RPMI7951 (cell line): ENCODE measurements around the gene ARL13A. TPM values are rescaled to one million over a fixed set of nuclear protein-coding genes. Genes with fewer than 3 reads are reported as not detected.
"Not testable (repeated sequence)": the region's sequence is repeated elsewhere in the genome, so short reads cannot be mapped to it uniquely, and the experiment has no call there.

Experiments used
- DNase-seq: peaks from one replicate; pipeline ENCODE4 v3.0.0-alpha.2; 2012; ENCODE audit warnings: low read depth
- total RNA-seq: library from RNA; depleted of rRNA; stranded (reverse); fragments of >200 nt; shearing (Covaris generic); gene quantifications from 2 replicates; pipeline ENCODE4 v1.2.3, GENCODE V29; 2014; rRNA removed

Gene ARL13A
- total RNA-seq, 1 experiment from 2014 or later: not detected

GRCh38 chrX:100990139-100990538 lies 20.6 kb downstream of the ARL13A start:
- no peak for DNase-seq

DNA sequence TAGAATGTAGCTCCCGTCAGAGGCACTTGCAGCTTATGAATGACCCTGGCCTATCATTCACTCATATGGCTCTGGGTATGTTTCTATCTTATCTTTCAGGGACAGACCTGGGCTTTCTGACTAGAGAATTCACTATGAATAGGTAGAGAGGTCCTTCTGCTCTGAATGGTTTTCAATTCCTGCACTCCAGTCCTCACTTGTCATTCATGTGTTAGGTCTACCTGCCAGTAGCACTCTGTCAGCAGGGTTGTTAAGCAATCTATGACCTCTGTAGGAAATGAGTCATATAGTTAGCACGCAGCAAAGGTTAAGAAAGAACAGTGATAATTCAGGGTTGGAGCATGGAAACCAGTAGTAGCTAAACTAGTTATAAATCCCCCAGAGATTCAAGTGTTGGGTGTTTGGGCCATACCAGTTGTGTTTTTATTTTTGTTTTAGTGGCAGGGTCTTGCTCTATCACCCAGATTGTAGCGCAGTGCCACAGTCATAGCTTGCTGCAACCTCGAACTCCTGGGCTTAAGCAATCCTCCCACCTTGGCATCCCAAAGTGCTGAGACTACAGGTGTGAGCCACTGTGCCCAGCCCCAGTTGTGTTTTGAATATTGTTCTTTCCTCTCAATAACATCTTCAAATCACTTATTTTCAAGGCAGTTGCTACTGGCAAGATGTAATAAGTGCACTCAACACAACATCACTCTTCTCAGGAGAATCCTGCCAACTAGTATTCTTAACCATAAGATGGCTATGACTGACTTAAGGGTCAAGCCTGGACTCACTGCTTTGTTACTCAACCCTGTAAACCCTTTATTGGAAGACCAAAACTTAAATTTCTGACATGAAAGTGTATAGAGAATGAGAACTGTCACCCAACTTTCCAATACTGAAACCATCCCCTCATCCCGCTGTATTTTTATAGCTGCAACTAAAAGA lies 25.1 kb downstream of the ARL13A start:
- DNase-seq: peak; percentile 67

GRCh38 chrX:100995469-100995868 lies 26.0 kb downstream of the ARL13A start:
- peak; percentile 89 for DNase-seq

DNA sequence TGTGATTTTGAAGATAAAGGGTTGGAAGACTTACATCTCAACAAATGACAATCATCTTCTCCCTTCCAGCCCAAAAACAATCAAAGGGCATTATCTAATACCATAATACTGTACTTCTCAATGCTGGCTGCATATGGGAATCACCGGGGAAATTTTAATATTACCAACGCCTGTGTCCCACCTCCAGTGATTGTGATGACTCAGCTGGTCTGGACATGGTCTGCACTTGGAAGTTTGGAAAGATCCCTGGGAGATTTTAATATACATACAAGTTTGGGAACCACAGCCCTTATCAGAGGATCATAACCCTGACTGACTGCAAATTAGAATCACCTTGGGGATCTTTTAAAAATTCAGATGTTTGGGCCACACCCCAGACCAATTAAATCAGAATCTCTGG lies 29.9 kb downstream of the ARL13A start:
- no peak for DNase-seq

DNA sequence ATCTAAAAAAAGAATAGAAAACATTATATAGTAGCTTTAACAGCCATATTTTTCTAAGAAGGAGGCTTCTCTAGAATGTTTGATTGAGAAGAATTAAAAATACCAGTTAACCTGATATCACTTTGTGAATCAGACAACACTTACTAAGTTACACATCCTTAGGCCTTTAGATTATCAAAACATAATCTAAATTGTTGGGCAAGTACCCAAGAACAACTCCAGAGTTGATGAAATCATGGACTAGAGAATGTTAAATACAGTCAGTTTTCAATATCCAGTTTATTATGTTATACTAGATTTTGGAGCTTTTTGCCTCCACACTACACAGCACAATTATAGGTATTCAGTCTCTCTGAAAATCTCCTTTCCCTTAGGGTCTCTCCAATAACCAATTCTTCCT lies 39.6 kb downstream of the ARL13A start:
- DNase-seq: no peak

DNA sequence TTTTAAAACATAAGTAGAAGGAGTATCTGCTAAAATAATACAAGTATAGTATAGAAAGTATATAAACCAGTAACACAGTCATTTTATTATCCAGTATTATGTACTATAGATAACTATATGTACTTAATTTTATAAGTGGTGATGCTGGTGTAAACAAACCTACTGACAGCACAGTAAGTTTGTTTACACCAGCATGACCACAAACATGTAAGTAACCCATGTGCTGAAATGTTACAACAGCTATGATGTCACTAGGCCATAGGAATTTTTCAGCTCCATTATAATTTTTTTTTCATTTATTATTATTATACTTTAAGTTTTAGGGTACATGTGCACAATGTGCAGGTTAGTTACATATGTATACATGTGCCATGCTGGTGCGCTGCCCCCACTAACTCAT lies 42.5 kb downstream of the ARL13A start:
- not testable (repeated sequence) for DNase-seq

DNA sequence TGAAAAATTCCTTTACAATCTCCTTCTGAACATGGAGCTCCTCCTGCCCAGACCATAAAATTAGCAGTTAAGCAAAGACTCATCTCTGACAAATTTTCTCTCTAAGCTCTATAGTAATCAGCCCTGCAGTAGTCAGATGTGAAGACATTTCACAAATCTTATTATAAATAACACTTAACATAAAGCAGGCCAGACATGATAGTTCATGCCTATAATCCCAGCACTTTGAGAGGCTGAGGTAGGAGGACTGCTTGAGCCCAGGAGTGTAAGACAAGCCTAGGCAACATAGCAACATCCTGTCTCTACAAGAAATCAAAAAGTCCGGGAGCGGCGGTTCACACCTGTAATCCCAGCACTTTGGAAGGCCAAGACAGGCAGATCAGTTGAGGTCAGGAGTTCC lies 52.5 kb downstream of the ARL13A start:
- no peak for DNase-seq

DNA sequence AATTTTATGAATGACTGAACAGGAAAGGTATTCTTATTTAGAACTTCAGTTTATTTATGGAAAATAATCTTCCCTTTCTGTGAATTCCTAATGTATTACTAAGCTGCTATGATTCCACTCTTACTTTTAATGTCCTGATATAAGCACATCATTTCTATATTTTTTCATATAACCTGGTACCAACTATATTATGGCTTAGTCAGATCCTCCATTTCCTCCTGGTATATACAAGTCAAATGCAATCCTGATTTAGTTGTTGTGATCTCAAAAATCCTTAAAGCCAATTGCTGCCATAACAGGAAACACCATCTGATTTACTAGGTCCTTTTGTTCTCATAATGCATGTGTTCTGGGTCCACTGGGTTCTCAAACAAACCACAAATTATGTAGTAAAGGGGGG lies 55.6 kb downstream of the ARL13A start:
- no peak for DNase-seq

- DNase-seq: no peak
Observed at GRCh38 chrX:101028562-101028961, 59.1 kb downstream of the ARL13A start.

- DNase-seq: no peak
Observed at GRCh38 chrX:101029665-101030064, 60.2 kb downstream of the ARL13A start.

- DNase-seq: no peak
Observed at GRCh38 chrX:101037231-101037630, 67.7 kb downstream of the ARL13A start.

DNA sequence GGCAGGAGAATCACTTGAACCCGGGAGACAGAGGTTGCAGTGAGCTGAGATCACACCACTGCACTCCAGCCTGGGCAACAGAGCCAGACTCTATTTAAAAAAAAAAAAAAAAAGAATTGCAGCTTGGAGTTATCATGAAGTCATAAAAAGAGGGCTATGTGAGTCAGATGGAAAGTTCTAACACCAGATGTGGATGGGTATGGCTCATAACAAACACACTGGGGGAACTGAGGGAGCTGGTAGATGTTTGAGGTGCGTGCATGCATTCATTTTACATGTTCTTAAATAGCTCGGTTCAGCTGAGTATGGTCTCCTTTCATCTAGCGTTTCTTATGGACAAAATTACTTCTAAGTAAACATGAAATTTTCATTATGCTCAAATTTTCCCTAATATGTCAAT lies 70.7 kb downstream of the ARL13A start:
- DNase-seq: no peak

Other genes with a start within 250 kb of the ARL13A start
- gene SYTL4, start 237.6 kb upstream of the ARL13A start, total RNA-seq: 0.88 and 1.3 TPM in 2 replicates
- 25.9 and 30.3 TPM in 2 replicates for gene CSTF2, start 149.3 kb upstream of the ARL13A start, total RNA-seq
- gene NOX1, start 95.3 kb upstream of the ARL13A start, total RNA-seq: not detected in 2 replicates
- gene XKRX, start 40.8 kb upstream of the ARL13A start, total RNA-seq: 0.10 and 0.12 TPM in 2 replicates
- 9.5 and 12.7 TPM in 2 replicates for gene TRMT2B, start 82.4 kb downstream of the ARL13A start, total RNA-seq
- gene TMEM35A, start 109.2 kb downstream of the ARL13A start, total RNA-seq: 0.10 TPM in 1 of 2 replicates, not detected in the other
- gene CENPI, start 128.5 kb downstream of the ARL13A start, total RNA-seq: 27.9 and 32.8 TPM in 2 replicates